ENCODE results near the gene NUMA1.

DNA sequence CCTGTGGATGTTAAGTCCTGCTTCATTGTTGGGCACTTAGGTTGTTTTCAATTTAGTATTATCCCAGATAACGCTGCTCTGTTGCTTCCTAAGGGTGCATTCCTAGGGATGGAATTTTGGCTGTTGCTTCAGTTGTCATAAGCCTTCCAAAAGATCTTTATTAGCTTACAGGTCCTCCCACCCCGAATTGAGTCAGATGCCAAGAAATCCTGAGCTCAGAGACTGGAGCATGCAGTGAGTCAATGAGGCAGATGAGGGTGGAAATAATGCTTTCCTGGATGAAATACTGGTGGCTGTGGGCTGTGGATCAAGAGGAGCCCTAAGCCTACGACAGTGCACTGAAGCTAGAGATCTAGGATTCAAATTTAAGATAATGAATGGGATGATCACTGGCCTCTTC is 92.3 kb downstream of the NUMA1 start:
- TF ChIP-seq POLR2A (IDR thresholded peaks at IDR 0.05; ENCODE audit: low read length) (no peak), GATA1 (IDR thresholded peaks at IDR 0.05; ENCODE audit: low read depth, low read length) (no peak)
